ENCODE results near the gene ZNF668. TPM values are rescaled to one million over a fixed set of nuclear protein-coding genes. Genes with fewer than 3 reads are reported as not detected.

Gene ZNF668
- total and polyA plus RNA-seq, 2 of the 13 experiments (the other 11 are each of a cell fraction or from before 2014, with no cell fraction given), result 3.8 to 9.8 TPM

- Histone ChIP-seq H3K4me1 (ENCODE audit: insufficient read depth, low read length) (peaks cover 22% of the 10 kb centered on the region), H3K9me3 (ENCODE audit: low read length) (no peaks in the 10 kb centered on the region), H3K36me3 (replicated peaks in 1 of 2; ENCODE audit: control insufficient read depth in 1 of 2, insufficient read depth in 2 of 2, low read length in 2 of 2) (peaks cover 12 to 25% of the 10 kb centered on the region in 2 experiments; a peak in 4 of 5 replicates), H3K27ac (ENCODE audit: extremely low read length, insufficient read depth, low read length) (peak overlapping the region; percentile 83), H2AFZ (ENCODE audit: low read length) (peak overlapping the region; percentile 29), H3K9ac (ENCODE audit: insufficient read depth, low read depth, low read length) (peak overlapping the region; percentile 88), H3K4me3 (replicated peaks in 1 of 3; ENCODE audit: insufficient read depth in 1 of 3, low read depth in 2 of 3, low read length in 3 of 3) (peak overlapping the region; percentile 75 to 97 (median 90)), H4K20me1 (ENCODE audit: insufficient read depth, low read length) (no peaks in the 10 kb centered on the region), H3K27me3 (ENCODE audit: control insufficient read depth in 1 of 2, insufficient read depth in 2 of 2, low read length in 2 of 2) (no peaks in the 10 kb centered on the region; a peak in 1 of 5 replicates), H3K4me2 (ENCODE audit: low read depth, low read length) (peak overlapping the region; percentile 93), H3K79me2 (ENCODE audit: insufficient read depth, low read length) (peaks cover 46% of the 10 kb centered on the region)
- ATAC-seq (peak; percentile 85), FAIRE-seq (no peak), DNase-seq (ENCODE audit: low spot score) (peak; percentile 87)
- 3% methylated on average over 44 of the region's 83 CpGs for WGBS (ENCODE audit: low lambda C conversion rate)
- ChIA-PET POLR2A (interaction anchor here (0.6 to 2.4 kb wide), 34 partner anchors 12 to 801 kb away, joined by 3 to 56 read pairs (median 6); partner anchors contain the start of genes ARMC5, FUS, HSD3B7 and KAT8), CTCF (ENCODE audit: low intra/inter-chr PET ratio, low total read pairs) (interaction anchor here (1.7 kb wide), 1 partner anchor 88 kb away, joined by 8 read pairs; the partner anchor contains the start of gene HSD3B7)
- BruUV-seq (replicated peaks), result no TSS peak
- in situ Hi-C loops (cut with HindIII; ENCODE audit: extremely low pct_ligation_motif_present, low pct_unique_long_range_greater_than_20kb), result loop anchor here (5.0 kb wide), 2 partner anchors 41 to 86 kb away; partner anchors contain the start of genes HSD3B7 and STX4
- intact Hi-C loops (cut with micrococcal nuclease; ENCODE audit: unreplicated experiment), result loop anchor here (2.0 kb wide), 1 partner anchor 47 kb away; no protein-coding TSS in a partner anchor
- TF ChIP-seq FOXJ3 (CRISPR knock-in tag; IDR thresholded peaks at IDR 0.05; ENCODE audit: borderline replicate concordance), result peak; percentile 58; the same call in 1 of the 2 replicates
- peak; percentile 18; the same call in 1 of the 2 replicates for TF ChIP-seq ZNF598 (CRISPR knock-in tag; IDR thresholded peaks at IDR 0.05; ENCODE audit: borderline replicate concordance)
- TF ChIP-seq BHLHE40 (IDR thresholded peaks at IDR 0.05; ENCODE audit: low read length), result peak; percentile 25; the same call in 1 of the 2 replicates
- TF ChIP-seq RBM22 (optimal IDR thresholded peaks at IDR 0.05; ENCODE audit: low read length), result peak; percentile 29
- no peak for TF ChIP-seq ZMYM2 (CRISPR knock-in tag; IDR thresholded peaks at IDR 0.05)
- 0 out of 2 replicates have a peak, but pooled peaks have one; percentile 18 for TF ChIP-seq TSC22D2 (CRISPR knock-in tag; IDR thresholded peaks at IDR 0.05; ENCODE audit: borderline replicate concordance)
- TF ChIP-seq ZNF225 (CRISPR knock-in tag; IDR thresholded peaks at IDR 0.05), result no peak; the same call in 1 of the 2 replicates
- TF ChIP-seq ZNF275 (CRISPR knock-in tag; IDR thresholded peaks at IDR 0.05; ENCODE audit: borderline replicate concordance), result peak; percentile 56; the same call in 1 of the 2 replicates
- TF ChIP-seq MYC (CRISPR knock-in tag; IDR thresholded peaks at IDR 0.05; ENCODE audit: borderline replicate concordance), result peak; percentile 92
- no peak for TF ChIP-seq ZSCAN30 (CRISPR knock-in tag; IDR thresholded peaks at IDR 0.05)
- peak; percentile 64; the same call in 1 of the 2 replicates for TF ChIP-seq SAFB2 (CRISPR knock-in tag; IDR thresholded peaks at IDR 0.05; ENCODE audit: borderline replicate concordance, low read depth)
- TF ChIP-seq ZNF550 (CRISPR knock-in tag; IDR thresholded peaks at IDR 0.05; ENCODE audit: borderline replicate concordance), result no peak
- TF ChIP-seq MEF2D (CRISPR knock-in tag; IDR thresholded peaks at IDR 0.05), result no peak
- TF ChIP-seq KLF13 (CRISPR knock-in tag; IDR thresholded peaks at IDR 0.05), result 0 out of 2 replicates have a peak, but pooled peaks have one; percentile 42
- no peak; the same call in 1 of the 2 replicates for TF ChIP-seq NCOA2 (CRISPR knock-in tag; IDR thresholded peaks at IDR 0.05)
- TF ChIP-seq NFKB2 (CRISPR knock-in tag; IDR thresholded peaks at IDR 0.05; ENCODE audit: borderline replicate concordance), result peak; percentile 69
- TF ChIP-seq DZIP1 (CRISPR knock-in tag; IDR thresholded peaks at IDR 0.05), result no peak; the same call in none of the 2 replicates
- peak; percentile 80 for TF ChIP-seq KLF12 (CRISPR knock-in tag; IDR thresholded peaks at IDR 0.05; ENCODE audit: borderline replicate concordance)
- TF ChIP-seq ZNF292 (CRISPR knock-in tag; IDR thresholded peaks at IDR 0.05; ENCODE audit: borderline replicate concordance, low read depth), result no peak
- TF ChIP-seq ZFP36L2 (CRISPR knock-in tag; IDR thresholded peaks at IDR 0.05), result no peak
Observed at GRCh38 chr16:31073142-31073969, 684 bp downstream of the ZNF668 start.

Data from HepG2 (cell line).